ENCODE results near the gene PRPF19.

The PRPF19 gene

DNA sequence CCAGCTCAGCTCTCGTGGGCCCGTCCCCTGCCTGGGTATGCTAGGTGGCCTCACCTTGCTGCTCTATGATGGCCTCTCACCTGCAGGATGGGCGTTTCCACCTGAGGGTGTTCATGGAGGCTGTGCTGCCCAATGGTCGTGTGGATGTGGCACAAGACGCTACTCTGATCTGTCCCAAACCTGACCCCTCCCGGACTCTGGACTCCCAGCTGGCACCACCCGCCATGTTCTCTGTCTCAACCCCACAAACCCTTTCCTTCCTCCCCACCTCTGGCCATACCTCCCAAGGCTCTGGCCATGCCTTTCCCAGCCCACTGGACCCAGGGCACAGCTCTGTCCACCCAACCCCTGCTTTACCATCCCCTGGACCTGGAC lies 36.9 kb downstream of the PRPF19 start:
- TF ChIP-seq, protein P1, sequence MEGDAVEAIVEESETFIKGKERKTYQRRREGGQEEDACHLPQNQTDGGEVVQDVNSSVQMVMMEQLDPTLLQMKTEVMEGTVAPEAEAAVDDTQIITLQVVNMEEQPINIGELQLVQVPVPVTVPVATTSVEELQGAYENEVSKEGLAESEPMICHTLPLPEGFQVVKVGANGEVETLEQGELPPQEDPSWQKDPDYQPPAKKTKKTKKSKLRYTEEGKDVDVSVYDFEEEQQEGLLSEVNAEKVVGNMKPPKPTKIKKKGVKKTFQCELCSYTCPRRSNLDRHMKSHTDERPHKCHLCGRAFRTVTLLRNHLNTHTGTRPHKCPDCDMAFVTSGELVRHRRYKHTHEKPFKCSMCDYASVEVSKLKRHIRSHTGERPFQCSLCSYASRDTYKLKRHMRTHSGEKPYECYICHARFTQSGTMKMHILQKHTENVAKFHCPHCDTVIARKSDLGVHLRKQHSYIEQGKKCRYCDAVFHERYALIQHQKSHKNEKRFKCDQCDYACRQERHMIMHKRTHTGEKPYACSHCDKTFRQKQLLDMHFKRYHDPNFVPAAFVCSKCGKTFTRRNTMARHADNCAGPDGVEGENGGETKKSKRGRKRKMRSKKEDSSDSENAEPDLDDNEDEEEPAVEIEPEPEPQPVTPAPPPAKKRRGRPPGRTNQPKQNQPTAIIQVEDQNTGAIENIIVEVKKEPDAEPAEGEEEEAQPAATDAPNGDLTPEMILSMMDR (IDR thresholded peaks at IDR 0.05; ENCODE audit: low read depth, low read length) = no peak
- Histone ChIP-seq H3K9me3 (ENCODE audit: severe bottlenecking) (no peaks in the 10 kb centered on the region), H3K36me3 (no peaks in the 10 kb centered on the region), H3K4me3 (ENCODE audit: low read depth, low read length) (no peak overlapping the region), H3K27ac (no peak overlapping the region), H3K27me3 (ENCODE audit: insufficient read depth, low read depth, severe bottlenecking) (no peaks in the 10 kb centered on the region)
- no peak for DNase-seq

- TF ChIP-seq, protein P1 (IDR thresholded peaks at IDR 0.05; ENCODE audit: low read depth, low read length) = no peak
- DNase-seq = no peak
- Histone ChIP-seq H3K27ac (no peak overlapping the region), H3K4me3 (ENCODE audit: low read depth, low read length) (no peak overlapping the region), H3K9me3 (ENCODE audit: severe bottlenecking) (no peaks in the 10 kb centered on the region), H3K36me3 (no peaks in the 10 kb centered on the region), H3K27me3 (ENCODE audit: insufficient read depth, low read depth, severe bottlenecking) (no peaks in the 10 kb centered on the region)
These were observed 37.5 kb downstream of the PRPF19 start for GRCh38 chr11:60868682-60869450.

GRCh38 chr11:60867871-60868681 lies 38.3 kb downstream of the PRPF19 start:
- Histone ChIP-seq H3K4me3 (ENCODE audit: low read depth, low read length) (no peak overlapping the region), H3K27ac (no peak overlapping the region), H3K27me3 (ENCODE audit: insufficient read depth, low read depth, severe bottlenecking) (no peaks in the 10 kb centered on the region), H3K36me3 (no peaks in the 10 kb centered on the region), H3K9me3 (ENCODE audit: severe bottlenecking) (no peaks in the 10 kb centered on the region)
- DNase-seq = no peak
- TF ChIP-seq, protein P1 (IDR thresholded peaks at IDR 0.05; ENCODE audit: low read depth, low read length) = no peak

GRCh38 chr11:60866911-60867870 lies 39.2 kb downstream of the PRPF19 start, which contains the start of gene ZP1:
TSS of gene ZP1 (plus strand) at chr11:60867542. CDS start at chr11:60867562, 20 bp downstream.
- H3K27ac ChIP-seq = no peak within 1 kb of the TSS

More at GRCh38 chr11:60866911-60867870, 39.2 kb downstream of the PRPF19 start, which contains the start of gene ZP1:
- no peaks in the 10 kb centered on the region for H3K9me3 ChIP-seq (ENCODE audit: severe bottlenecking)
- no peaks in the 10 kb centered on the region for H3K36me3 ChIP-seq
- TF ChIP-seq, protein P1 (IDR thresholded peaks at IDR 0.05; ENCODE audit: low read depth, low read length) = no peak
- no peak for DNase-seq
- no peak within 1 kb of the TSS for H3K4me3 ChIP-seq (ENCODE audit: low read depth, low read length)
- no peaks in the 10 kb centered on the region for H3K27me3 ChIP-seq (ENCODE audit: insufficient read depth, low read depth, severe bottlenecking)
